ENCODE results near the gene CCDC167. TPM values are rescaled to one million over a fixed set of nuclear protein-coding genes. Genes with fewer than 3 reads are reported as not detected.
A peak's percentile ranks its signal among the peaks of the same experiment; 100 is the strongest.

CCDC167 gene
- total RNA-seq, 1 experiment from 2014 or later, result 107 TPM

DNA sequence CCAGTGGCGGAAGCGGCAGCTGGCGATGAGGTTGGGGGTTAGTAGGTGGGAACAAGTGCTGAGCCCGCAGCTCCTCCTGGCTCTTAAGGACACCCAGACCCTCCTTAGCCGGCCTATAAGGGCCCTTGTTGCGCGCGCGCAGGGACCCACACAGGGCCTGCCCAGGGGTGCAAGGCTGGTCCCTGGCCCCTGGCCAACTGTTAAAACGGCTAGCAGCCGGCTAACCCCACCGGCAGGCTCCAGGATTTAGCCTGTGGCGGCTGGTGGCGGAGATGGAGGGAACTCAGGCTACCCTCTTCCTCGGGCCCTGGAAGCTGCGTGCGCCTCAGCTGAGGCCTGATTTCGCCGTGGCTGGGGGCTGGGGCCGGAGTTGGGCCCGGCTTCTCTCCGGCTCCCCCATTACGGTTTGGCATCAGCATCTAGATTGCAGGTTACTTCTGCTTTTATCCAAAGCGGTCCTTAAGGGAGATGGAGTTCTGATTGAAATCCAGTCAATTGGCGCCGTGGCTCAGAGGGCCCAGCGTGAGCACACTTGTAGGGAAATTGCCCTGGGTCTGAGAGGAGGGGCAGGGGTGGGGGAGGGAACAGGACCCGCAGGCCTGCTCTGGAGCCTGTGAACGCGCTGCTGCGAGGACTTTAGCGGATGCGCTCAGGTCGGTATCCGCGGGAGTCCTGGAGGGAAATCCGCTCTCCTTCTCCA is 36.9 kb upstream of the CCDC167 start:
- H3K9me3 ChIP-seq (replicated peaks), result no peaks in the 10 kb centered on the region
- H3K4me3 ChIP-seq, result no peak overlapping the region
- H3K4me1 ChIP-seq (replicated peaks), result peaks cover 22% of the 10 kb centered on the region
- no peak for DNase-seq (ENCODE audit: low read depth in 1 of 2, low spot score in 2 of 2)
- H3K27me3 ChIP-seq (replicated peaks), result no peaks in the 10 kb centered on the region
- H3K27ac ChIP-seq, result no peak overlapping the region
- H3K36me3 ChIP-seq, result no peaks in the 10 kb centered on the region

DNA sequence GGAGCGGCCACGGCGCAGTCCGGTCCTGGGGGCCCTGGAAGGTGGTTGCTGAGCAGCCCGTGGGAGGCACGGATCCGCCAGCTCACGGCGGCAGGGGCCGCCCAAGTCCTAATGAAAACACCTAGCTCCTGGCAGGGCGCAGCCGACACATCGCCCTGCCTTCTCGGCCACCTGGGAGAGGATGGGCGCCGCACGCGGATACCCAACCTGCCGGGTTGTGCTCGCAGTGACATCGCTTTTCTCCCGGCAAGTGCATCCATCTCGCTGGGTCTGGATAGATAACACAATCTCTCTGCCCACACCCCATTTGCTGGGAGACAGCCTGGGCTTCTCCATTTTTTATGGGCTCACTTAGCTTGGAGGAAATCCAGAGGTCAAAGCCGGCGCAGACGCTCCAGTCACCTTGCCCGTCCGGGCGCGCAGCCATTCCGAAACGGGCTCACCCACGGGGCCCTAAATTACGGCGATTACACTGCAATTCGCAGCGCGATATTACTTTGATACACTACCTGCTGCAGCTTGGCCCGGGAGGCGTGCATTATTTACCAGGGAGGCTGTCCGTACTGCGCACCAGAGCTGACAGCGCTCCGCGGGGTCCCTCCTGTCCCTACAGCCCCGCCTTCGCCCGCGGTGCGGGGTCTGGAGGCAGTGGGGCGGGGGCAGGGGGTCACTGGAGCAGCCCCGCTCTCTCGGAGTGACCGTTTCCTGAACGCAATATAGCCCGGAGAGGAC is 36.2 kb upstream of the CCDC167 start:
- no peaks in the 10 kb centered on the region for H3K9me3 ChIP-seq (replicated peaks)
- H3K36me3 ChIP-seq, result no peaks in the 10 kb centered on the region
- peaks cover 29% of the 10 kb centered on the region for H3K4me1 ChIP-seq (replicated peaks)
- H3K27me3 ChIP-seq (replicated peaks), result no peaks in the 10 kb centered on the region
- no peak for DNase-seq (ENCODE audit: low read depth in 1 of 2, low spot score in 2 of 2)
- H3K27ac ChIP-seq, result no peak overlapping the region
- H3K4me3 ChIP-seq, result no peak overlapping the region

DNA sequence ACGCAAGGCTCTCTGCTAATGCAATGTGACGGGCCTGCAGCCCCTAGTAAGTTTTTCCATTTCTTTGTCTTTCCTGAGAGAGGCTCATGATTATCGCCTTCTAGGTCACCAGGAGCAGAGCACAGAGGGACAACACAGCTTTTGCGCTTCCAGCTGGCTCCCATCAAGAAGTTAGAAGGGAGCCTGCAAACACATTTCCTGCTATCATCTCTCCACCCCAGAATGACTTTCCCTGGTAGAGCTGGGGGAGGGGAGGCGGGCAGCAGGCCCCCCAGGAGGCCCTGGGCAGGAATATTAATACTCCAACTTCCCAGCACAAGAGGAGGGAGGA is 35.7 kb upstream of the CCDC167 start:
- H3K27me3 ChIP-seq (replicated peaks), result no peaks in the 10 kb centered on the region
- H3K9me3 ChIP-seq (replicated peaks), result no peaks in the 10 kb centered on the region
- peaks cover 34% of the 10 kb centered on the region for H3K4me1 ChIP-seq (replicated peaks)
- no peak overlapping the region for H3K27ac ChIP-seq
- no peak for DNase-seq (ENCODE audit: low read depth in 1 of 2, low spot score in 2 of 2)
- no peaks in the 10 kb centered on the region for H3K36me3 ChIP-seq
- H3K4me3 ChIP-seq, result no peak overlapping the region

DNA sequence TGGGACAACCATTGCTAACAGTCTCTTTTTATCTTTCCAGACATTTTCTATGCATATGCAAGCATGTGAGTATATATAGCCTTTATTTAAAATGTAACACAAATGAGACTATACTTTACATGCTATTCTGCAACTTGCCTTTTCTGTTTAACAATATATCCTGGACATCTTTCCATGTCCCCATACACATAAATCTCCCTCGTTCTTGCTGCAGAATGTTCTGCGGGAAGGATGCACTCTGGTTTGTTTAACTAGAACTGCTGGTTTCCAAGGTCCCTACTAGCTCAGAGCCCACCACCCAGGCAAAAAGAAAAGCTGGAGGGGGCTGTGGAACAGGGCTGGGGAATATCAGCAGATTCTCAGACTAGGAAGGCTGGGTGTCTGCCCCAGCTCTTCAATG is 35.2 kb upstream of the CCDC167 start:
- Histone ChIP-seq H3K4me3 (no peak overlapping the region), H3K27me3 (replicated peaks) (no peaks in the 10 kb centered on the region), H3K27ac (no peak overlapping the region), H3K36me3 (no peaks in the 10 kb centered on the region), H3K4me1 (replicated peaks) (peaks cover 39% of the 10 kb centered on the region), H3K9me3 (replicated peaks) (no peaks in the 10 kb centered on the region)
- DNase-seq (ENCODE audit: low read depth in 1 of 2, low spot score in 2 of 2), result no peak

DNA sequence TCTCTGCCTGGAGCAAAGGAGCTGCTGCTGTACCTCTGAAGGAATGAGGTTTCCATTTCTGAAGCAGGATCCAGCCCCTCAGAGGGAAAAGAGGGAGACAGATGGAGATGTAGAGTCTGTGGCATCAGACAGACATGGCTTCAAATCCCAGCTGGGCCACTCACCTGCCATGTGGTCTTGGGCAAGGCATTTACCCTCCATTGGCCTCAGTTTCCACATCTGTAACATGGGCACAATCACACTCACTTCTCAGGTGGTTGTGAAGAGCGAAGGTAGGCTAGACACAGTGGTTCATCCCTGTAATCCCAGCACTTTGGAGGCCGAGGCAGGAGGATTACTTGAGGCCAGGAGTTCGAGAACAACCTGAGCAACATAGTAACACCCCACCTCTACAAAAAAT is 32.4 kb upstream of the CCDC167 start:
- H3K4me1 ChIP-seq (replicated peaks), result peaks cover 49% of the 10 kb centered on the region
- H3K9me3 ChIP-seq (replicated peaks), result no peaks in the 10 kb centered on the region
- no peaks in the 10 kb centered on the region for H3K36me3 ChIP-seq
- no peaks in the 10 kb centered on the region for H3K27me3 ChIP-seq (replicated peaks)
- peak overlapping the region; percentile 73 for H3K27ac ChIP-seq
- no peak overlapping the region for H3K4me3 ChIP-seq
- DNase-seq (ENCODE audit: low read depth in 1 of 2, low spot score in 2 of 2), result no peak

DNA sequence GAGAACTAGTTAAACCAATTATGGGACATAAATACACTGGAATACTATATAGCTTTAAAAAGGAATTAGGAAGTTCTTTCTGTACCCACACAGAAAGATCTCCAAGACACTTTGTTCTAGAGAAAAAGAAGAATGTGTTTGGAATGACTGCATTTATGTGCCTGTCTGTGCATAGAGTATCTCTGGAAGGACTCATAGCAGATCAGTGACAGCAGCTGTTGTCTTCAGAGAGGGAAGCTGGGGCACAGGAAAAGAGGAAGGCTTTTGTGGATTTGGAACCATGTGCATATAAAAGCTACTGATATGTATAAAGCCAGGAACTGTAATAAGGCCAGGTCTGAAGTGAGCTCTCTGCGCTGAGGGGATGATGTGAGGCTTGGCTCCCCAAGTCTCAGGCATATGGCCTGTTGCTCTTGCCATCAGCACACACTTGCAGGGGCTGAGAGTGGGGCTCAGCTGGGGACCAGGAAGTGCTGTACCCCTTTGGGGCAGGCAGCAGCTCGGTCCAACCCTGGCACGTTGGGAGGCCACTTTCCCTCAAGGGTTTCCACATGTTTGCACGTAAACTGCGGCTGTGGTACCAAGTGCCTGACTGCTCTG is 31.8 kb upstream of the CCDC167 start:
- Histone ChIP-seq H3K36me3 (no peaks in the 10 kb centered on the region), H3K4me1 (replicated peaks) (peaks cover 49% of the 10 kb centered on the region), H3K27me3 (replicated peaks) (no peaks in the 10 kb centered on the region), H3K27ac (peak overlapping the region; percentile 73), H3K4me3 (no peak overlapping the region), H3K9me3 (replicated peaks) (no peaks in the 10 kb centered on the region)
- no peak for DNase-seq (ENCODE audit: low read depth in 1 of 2, low spot score in 2 of 2)

DNA sequence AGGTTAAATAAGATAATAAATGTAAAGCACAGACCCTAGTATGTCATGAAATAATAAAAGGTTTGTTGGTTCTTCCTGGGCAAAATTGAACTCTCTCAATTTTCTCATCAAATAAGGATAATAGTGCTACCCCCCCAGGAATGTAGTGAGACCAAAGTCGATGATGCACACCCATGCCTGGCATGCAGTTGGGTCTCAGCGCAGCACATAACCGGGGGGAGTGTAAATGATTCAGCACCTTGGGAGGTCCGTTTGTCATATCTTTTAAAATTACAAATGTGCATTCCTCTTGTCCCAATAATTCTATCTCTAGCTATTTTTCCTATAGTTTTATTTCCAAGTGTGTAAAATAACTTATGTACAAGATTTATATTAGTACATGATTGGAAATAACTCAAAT is 31.3 kb upstream of the CCDC167 start:
- Histone ChIP-seq H3K36me3 (no peaks in the 10 kb centered on the region), H3K27ac (peak overlapping the region; percentile 73), H3K4me3 (no peak overlapping the region), H3K9me3 (replicated peaks) (no peaks in the 10 kb centered on the region), H3K4me1 (replicated peaks) (peaks cover 50% of the 10 kb centered on the region), H3K27me3 (replicated peaks) (no peaks in the 10 kb centered on the region)
- peak; percentile 82 to 86 for DNase-seq (ENCODE audit: low read depth in 1 of 2, low spot score in 2 of 2)

DNA sequence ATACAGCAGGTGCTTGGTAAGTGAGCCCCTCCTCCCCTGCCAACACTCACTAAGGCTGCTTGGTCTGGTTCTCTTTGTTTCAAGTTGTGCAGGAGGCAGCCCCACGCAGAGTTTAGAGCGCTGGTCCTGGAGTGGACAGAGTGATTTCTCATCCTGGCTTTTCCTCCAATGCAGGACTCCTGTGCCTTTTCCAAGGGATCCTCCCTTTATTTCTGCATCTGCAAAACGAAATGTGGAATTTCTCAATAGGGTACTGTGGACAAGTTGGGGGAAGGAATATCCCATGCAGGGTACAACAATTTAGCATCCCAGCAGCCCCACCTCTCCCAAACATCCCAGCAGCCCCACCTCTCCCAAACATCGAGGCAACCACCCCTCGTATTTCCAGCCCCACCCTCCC is 30.6 kb upstream of the CCDC167 start:
- H3K36me3 ChIP-seq, result no peaks in the 10 kb centered on the region
- H3K4me3 ChIP-seq, result no peak overlapping the region
- H3K27ac ChIP-seq, result no peak overlapping the region
- no peak for DNase-seq (ENCODE audit: low read depth in 1 of 2, low spot score in 2 of 2)
- no peaks in the 10 kb centered on the region for H3K9me3 ChIP-seq (replicated peaks)
- peaks cover 50% of the 10 kb centered on the region for H3K4me1 ChIP-seq (replicated peaks)
- no peaks in the 10 kb centered on the region for H3K27me3 ChIP-seq (replicated peaks)

DNA sequence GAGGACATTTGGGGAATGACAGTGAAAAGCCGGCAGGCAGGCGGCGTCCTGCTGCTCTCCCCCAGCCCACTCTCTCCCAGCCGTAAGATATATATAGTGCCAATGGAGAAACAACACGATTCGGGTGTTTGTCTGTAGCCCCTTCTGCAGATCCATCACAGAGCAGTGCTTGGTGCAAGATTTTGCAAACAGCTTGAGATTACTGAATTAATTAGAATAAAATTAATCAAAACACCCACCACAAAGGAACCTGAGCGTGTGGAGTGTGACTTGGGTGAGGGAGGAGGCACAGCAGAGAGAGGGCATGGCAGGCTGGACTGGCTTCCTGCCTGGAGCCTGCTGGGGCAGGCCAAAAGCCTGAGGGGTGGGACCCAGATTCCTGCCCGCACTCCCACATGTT is 28.8 kb upstream of the CCDC167 start:
- H3K9me3 ChIP-seq (replicated peaks), result no peaks in the 10 kb centered on the region
- H3K4me1 ChIP-seq (replicated peaks), result peaks cover 67% of the 10 kb centered on the region
- H3K36me3 ChIP-seq, result no peaks in the 10 kb centered on the region
- no peaks in the 10 kb centered on the region for H3K27me3 ChIP-seq (replicated peaks)
- H3K27ac ChIP-seq, result no peak overlapping the region
- no peak overlapping the region for H3K4me3 ChIP-seq
- no peak for DNase-seq (ENCODE audit: low read depth in 1 of 2, low spot score in 2 of 2)

DNA sequence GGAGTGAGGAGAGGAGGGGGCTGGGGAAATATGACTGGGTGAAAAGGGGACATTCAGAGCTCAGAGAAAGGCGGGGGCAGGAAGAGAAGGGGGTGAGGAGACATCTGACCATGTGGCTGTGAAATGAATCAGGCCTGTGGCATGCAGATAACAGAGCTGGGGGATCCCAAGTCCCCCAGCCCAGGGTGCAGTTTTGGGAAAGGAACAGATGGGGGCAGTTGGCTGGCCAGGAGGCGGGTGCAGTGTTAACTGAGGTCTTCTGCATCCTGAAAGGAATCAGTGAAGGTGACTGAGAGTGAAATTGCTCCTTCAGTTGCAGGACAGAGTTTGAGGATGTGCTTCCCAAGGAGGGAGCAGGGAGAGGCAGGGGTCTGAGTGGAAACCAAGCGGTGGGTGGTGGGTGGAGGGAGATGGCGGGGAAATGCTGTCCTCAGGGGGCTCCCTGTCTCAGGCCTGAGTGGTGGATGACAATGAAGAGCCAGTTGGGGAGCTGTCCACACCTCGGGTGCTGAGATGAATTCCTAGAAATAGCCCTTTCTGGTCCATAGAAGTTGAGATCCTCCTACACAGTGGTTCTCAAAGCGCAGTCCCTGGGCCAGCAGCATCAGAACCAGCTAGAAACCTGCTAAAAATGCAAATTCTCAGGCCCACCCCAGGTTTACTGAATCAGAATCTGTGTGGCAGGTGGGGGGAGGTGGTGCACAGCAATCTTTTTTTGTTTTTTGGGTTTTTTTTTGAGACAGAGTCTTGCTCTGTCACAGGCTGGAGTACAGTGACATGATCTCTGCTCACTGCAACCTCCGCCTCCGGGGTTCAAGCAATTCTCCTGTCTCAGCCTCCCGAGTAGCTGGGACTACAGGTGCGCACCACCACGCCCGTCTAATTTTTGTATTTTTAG is 26.0 kb upstream of the CCDC167 start:
- H3K9me3 ChIP-seq (replicated peaks), result no peaks in the 10 kb centered on the region
- no peak for DNase-seq (ENCODE audit: low read depth in 1 of 2, low spot score in 2 of 2)

DNA sequence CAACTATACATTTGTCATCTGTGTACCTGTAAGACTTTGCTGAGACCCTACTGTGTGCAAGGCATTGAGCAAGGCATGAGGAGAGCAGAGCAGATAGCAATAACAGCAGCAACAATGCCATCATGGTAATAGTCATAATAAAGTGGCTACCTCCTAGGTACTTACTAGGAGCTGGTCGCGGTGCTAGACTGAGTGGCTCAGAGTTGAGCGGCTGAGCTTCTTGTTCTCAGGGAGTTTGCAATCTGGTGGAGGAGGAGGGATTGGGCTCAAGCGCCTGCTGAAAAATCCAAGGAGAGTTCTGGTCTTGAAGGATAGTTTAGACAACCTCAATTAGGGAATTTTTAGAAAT is 25.3 kb upstream of the CCDC167 start:
- H3K27ac ChIP-seq, result no peak overlapping the region
- no peak for DNase-seq (ENCODE audit: low read depth in 1 of 2, low spot score in 2 of 2)
- H3K27me3 ChIP-seq (replicated peaks), result peaks cover 2% of the 10 kb centered on the region; the same call in 1 of the 2 replicates
- H3K4me3 ChIP-seq, result no peak overlapping the region
- no peaks in the 10 kb centered on the region for H3K36me3 ChIP-seq
- H3K4me1 ChIP-seq (replicated peaks), result peaks cover 49% of the 10 kb centered on the region
- H3K9me3 ChIP-seq (replicated peaks), result no peaks in the 10 kb centered on the region

More for the DNA sequence above, 26.0 kb upstream of the CCDC167 start:
- Histone ChIP-seq H3K4me1 (replicated peaks) (peaks cover 56% of the 10 kb centered on the region), H3K27me3 (replicated peaks) (peaks cover 2% of the 10 kb centered on the region; the same call in 1 of the 2 replicates), H3K27ac (no peak overlapping the region), H3K36me3 (no peaks in the 10 kb centered on the region), H3K4me3 (no peak overlapping the region)

DNA sequence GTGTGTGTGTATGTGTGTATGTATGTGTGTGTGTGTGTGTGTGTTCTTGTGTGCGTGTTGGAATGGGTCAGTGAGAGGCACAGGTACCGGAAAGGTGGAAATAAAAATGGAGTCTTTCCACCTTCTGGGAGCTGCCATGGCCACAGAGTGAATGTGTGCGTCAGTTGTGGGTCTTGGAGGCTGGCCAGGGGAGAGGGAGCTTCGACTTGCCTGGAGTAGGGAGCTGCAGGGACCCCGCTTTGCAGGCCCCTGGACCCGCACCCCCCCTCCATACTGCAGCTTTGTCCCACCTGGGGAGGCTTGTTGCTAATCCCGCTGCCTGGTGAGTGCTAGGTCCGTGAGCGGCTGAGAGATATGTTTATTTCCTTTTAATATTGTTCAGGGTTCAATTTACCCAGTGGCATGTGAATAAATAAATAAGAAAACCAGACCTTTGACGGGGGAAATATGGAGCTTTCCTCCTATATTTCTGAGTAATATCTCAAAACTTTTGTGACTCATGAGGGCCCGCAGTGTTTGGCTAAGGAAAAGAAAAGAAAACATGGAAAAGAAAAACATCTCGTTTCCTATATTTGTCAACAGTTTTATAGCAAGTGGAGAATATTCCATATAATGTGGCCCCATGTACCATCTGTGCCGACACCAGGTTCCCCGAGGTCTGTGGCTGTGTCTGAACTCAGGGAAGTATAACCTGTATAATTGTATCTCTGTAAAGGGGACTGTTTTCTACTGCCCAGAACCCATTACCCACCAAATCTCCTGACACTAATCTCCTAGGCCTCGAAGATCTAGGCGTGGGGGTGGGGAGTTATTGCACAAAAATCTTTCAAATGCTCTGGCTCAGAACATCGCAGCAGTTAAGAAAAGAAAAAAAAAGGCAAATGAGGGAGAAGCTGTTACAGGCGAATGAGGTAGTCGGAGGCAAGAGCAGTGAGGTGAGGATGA is 24.6 kb upstream of the CCDC167 start:
- Histone ChIP-seq H3K9me3 (replicated peaks) (no peaks in the 10 kb centered on the region), H3K27me3 (replicated peaks) (peaks cover 2% of the 10 kb centered on the region; the same call in 1 of the 2 replicates), H3K4me3 (no peak overlapping the region), H3K27ac (no peak overlapping the region), H3K36me3 (no peaks in the 10 kb centered on the region), H3K4me1 (replicated peaks) (peaks cover 46% of the 10 kb centered on the region)
- peak; percentile 78 to 84 for DNase-seq (ENCODE audit: low read depth in 1 of 2, low spot score in 2 of 2)

DNA sequence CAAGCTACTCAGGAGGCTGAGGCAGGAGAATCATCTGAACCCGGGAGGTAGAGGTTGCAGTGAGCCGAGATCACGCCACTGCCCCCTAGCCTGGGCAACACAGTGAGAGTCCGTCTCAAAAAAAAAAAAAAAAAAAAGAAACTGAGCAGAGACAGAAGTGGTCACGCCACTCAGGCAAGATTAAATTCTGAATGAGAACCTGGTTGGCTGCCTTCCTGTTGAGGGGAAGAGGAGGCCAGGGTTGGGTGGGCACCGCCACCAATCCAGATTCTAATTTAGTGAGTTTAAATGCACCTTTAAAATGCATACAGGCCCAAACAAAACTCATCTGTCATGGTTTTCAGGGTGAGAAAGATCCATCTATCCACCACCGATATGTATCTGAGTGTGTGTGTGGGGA is 23.7 kb upstream of the CCDC167 start:
- DNase-seq (ENCODE audit: low read depth in 1 of 2, low spot score in 2 of 2), result no peak
- Histone ChIP-seq H3K4me1 (replicated peaks) (peaks cover 45% of the 10 kb centered on the region), H3K36me3 (no peaks in the 10 kb centered on the region), H3K4me3 (no peak overlapping the region), H3K27ac (no peak overlapping the region), H3K27me3 (replicated peaks) (peaks cover 2% of the 10 kb centered on the region; the same call in 1 of the 2 replicates), H3K9me3 (replicated peaks) (no peaks in the 10 kb centered on the region)

All from SJSA1 (cell line).